SK-N-SH (cell line): Measurements from ENCODE around the gene FZR1. TPM values are rescaled to one million over a fixed set of nuclear protein-coding genes. Genes with fewer than 3 reads are reported as not detected.

Source experiments
- CTCF ChIA-PET: fragments of 300-600, 350-600 bp; formaldehyde crosslinking; extraction: SDS; loops from one replicate; lab custom pipeline; 2021; lab: Yijun Ruan, JAX
- POLR2A ChIA-PET: fragments of 350-600 bp; sonication (Branson Sonifier 250); formaldehyde crosslinking; extraction: SDS; loops from one replicate; lab custom pipeline; 2020; ENCODE audit warnings: antibody characterized with exemption, inconsistent platforms; lab: Yijun Ruan, JAX
- DNase-seq: peaks from one replicate; pipeline ENCODE4 v3.0.0; 2012
- H2AFZ ChIP-seq: fragments of 200-600 bp; sonication (generic); 2 replicates; pipeline ENCODE4 v1.8.1; 2016; ENCODE audit warnings: antibody characterized with exemption, mild to moderate bottlenecking, low read depth
- H3F3A ChIP-seq: fragments of 200-600 bp; sonication (generic); replicated peaks from 2 replicates; pipeline ENCODE3; 2016; ENCODE audit warnings: antibody characterized with exemption, mild to moderate bottlenecking; ENCODE audit not compliant: insufficient read depth
- H3K27ac ChIP-seq, 2 experiments: fragments of 200-500 bp in 1 of 2; fragments of 200-600 bp in 1 of 2; sonication (Bioruptor generic) in 1 of 2; sonication (generic), shearing (Covaris generic) in 1 of 2; 2 replicates each; pipeline versions ENCODE4 v1.5.1 to v1.6.1; 2014 to 2016; ENCODE audit warnings: low read depth in 2 of 2, inconsistent platforms in 1 of 2, low read length in 1 of 2, mild to moderate bottlenecking in 1 of 2, mixed read lengths in 1 of 2
- H3K27me3 ChIP-seq: fragments of 200-600 bp; sonication (generic), shearing (Covaris generic); 2 replicates; pipeline ENCODE4 v1.6.1; 2016; ENCODE audit warnings: mixed run types; ENCODE audit not compliant: insufficient read depth
- H3K36me3 ChIP-seq, 2 experiments: fragments of 200-500 bp in 1 of 2; fragments of 200-600 bp in 1 of 2; sonication (Bioruptor generic) in 1 of 2; sonication (generic) in 1 of 2; replicated peaks in 1 of 2; 2 replicates each; pipeline versions ENCODE3 to v1.5.1; 2014 to 2016; ENCODE audit warnings: low read length in 1 of 2, mild to moderate bottlenecking in 1 of 2; ENCODE audit not compliant: insufficient read depth in 2 of 2, control insufficient read depth in 1 of 2
- H3K4me1 ChIP-seq, 2 experiments: fragments of 200-500 bp in 1 of 2; fragments of 200-600 bp in 1 of 2; sonication (Bioruptor generic) in 1 of 2; sonication (generic), shearing (Covaris generic) in 1 of 2; 2 replicates each; pipeline versions ENCODE4 v1.5.1 to v1.6.1; 2014 to 2016; ENCODE audit warnings: low read depth in 1 of 2, low read length in 1 of 2, mixed run types in 1 of 2; ENCODE audit not compliant: insufficient read depth in 2 of 2, control insufficient read depth in 1 of 2
- H3K4me2 ChIP-seq: fragments of 200-600 bp; sonication (generic), shearing (Covaris generic); 2 replicates; pipeline ENCODE4 v1.6.1; 2017; ENCODE audit warnings: mixed run types
- H3K4me3 ChIP-seq, 2 experiments: fragments of 200-500 bp in 1 of 2; fragments of 200-600 bp in 1 of 2; sonication (Bioruptor generic) in 1 of 2; sonication (generic), shearing (Covaris generic) in 1 of 2; 2 replicates each; pipeline versions ENCODE4 v1.5.1 to v1.8.1; 2014 to 2016; ENCODE audit warnings: low read depth in 2 of 2, inconsistent platforms in 1 of 2, low read length in 1 of 2, mild to moderate bottlenecking in 1 of 2, mixed read lengths in 1 of 2, moderate library complexity in 1 of 2
- H3K79me2 ChIP-seq: fragments of 200-600 bp; sonication (generic); 2 replicates; pipeline ENCODE4 v1.8.1; 2017; ENCODE audit warnings: mild to moderate bottlenecking; ENCODE audit not compliant: insufficient read depth
- H3K9ac ChIP-seq: fragments of 200-600 bp; sonication (generic); 2 replicates; pipeline ENCODE4 v1.6.1; 2017; ENCODE audit warnings: mixed run types
- H3K9me2 ChIP-seq: fragments of 200-600 bp; sonication (generic); 2 replicates; pipeline ENCODE4 v1.6.1; 2017; ENCODE audit warnings: mixed run types
- H3K9me3 ChIP-seq: fragments of 200-600 bp; sonication (generic); 2 replicates; pipeline ENCODE4 v1.6.1; 2017; ENCODE audit warnings: mixed run types, mild to moderate bottlenecking, moderate library complexity
- H4K20me1 ChIP-seq: fragments of 200-600 bp; sonication (generic); 2 replicates; pipeline ENCODE4 v1.6.1; 2017; ENCODE audit warnings: mild to moderate bottlenecking, mixed run types; ENCODE audit not compliant: insufficient read depth
- CHD2 ChIP-seq: fragments of 150-350 bp; IDR thresholded peaks from 2 replicates; pipeline ENCODE4 v1.6.1; 2018; ENCODE audit warnings: low read length; ENCODE audit not compliant: partially characterized antibody
- CTCF ChIP-seq: fragments of 200-600 bp; sonication (generic); IDR thresholded peaks from 2 replicates; pipeline ENCODE4 v1.6.1; 2017; ENCODE audit warnings: antibody characterized with exemption, mild to moderate bottlenecking, moderate library complexity
- ELF1 ChIP-seq: IDR thresholded peaks from 2 replicates; pipeline ENCODE4 v1.4.0; 2012
- EP300 ChIP-seq, 2 experiments: IDR thresholded peaks; 2 replicates each; pipeline versions ENCODE4 v1.4.0 to v1.6.1; 2012; ENCODE audit warnings: borderline replicate concordance in 1 of 2, low read depth in 1 of 2, low read length in 1 of 2
- FOXJ3 ChIP-seq: sonication (generic); formaldehyde crosslinking; IDR thresholded peaks from 2 replicates; pipeline ENCODE4 v1.5.1; 2020; ENCODE audit warnings: mild to moderate bottlenecking, missing genetic modification reagents
- GATA2 ChIP-seq: sonication (generic); formaldehyde crosslinking; IDR thresholded peaks from 2 replicates; pipeline ENCODE4 v1.5.0; 2020; ENCODE audit warnings: mild to moderate bottlenecking, missing genetic modification reagents
- MEF2A ChIP-seq: IDR thresholded peaks from 2 replicates; pipeline ENCODE4 v1.4.0; 2012; ENCODE audit warnings: low read depth, borderline replicate concordance
- REST ChIP-seq: IDR thresholded peaks from 2 replicates; pipeline ENCODE4 v1.6.1; 2012; ENCODE audit warnings: mild to moderate bottlenecking, low read depth, low read length, moderate library complexity
- RFX5 ChIP-seq: IDR thresholded peaks from 2 replicates; pipeline ENCODE4 v1.6.1; 2012; ENCODE audit warnings: mild to moderate bottlenecking, improper control_type of control experiment, low read length
- SIN3A ChIP-seq: IDR thresholded peaks from 2 replicates; pipeline ENCODE4 v1.6.1; 2012; ENCODE audit warnings: low read depth, mild to moderate bottlenecking, low read length, moderate library complexity, borderline replicate concordance
- TCF12 ChIP-seq: IDR thresholded peaks from 2 replicates; pipeline ENCODE4 v1.4.0; 2012
- YY1 ChIP-seq: IDR thresholded peaks from 2 replicates; pipeline ENCODE4 v1.4.0; 2012; ENCODE audit warnings: low read depth, mild to moderate bottlenecking
- ZBTB33 ChIP-seq: IDR thresholded peaks from 2 replicates; pipeline ENCODE4 v1.4.0; 2012; ENCODE audit warnings: low read depth, borderline replicate concordance
- WGBS: methylation state at CpG from one replicate; pipeline ENCODE4 v1.1.6; 2017; ENCODE audit warnings: low lambda C conversion rate; 5-methylcytosine and 5-hydroxymethylcytosine counted together
- polyA plus RNA-seq, 3 experiments: library from polyadenylated mRNA; depleted of rRNA; stranded (reverse); fragments of >200 nt; gene quantifications; 2 replicates each; pipeline ENCODE4 v1.2.3, GENCODE V29; 2012

The FZR1 gene
- polyA plus RNA-seq, 1 of the 3 experiments (the other 2 are of a cell fraction), result 36.3 TPM

- DNase-seq, result no peak
- CTCF ChIA-PET, result interaction anchor here (0.9 to 6.0 kb wide), 6 partner anchors 9 to 44 kb away, joined by 3 to 73 read pairs (median 4); partner anchors contain the start of genes MFSD12 and TEKTIP1
- no peak overlapping the region for H3K9ac ChIP-seq
- H3K27ac ChIP-seq, result no peak overlapping the region
- no peak overlapping the region for H2AFZ ChIP-seq
- WGBS, result 96% methylated on average over 8 of the region's 36 CpGs
- H4K20me1 ChIP-seq, result 0 out of 2 replicates have a peak, but pooled peaks cover 7% of the 10 kb centered on the region
- no peak overlapping the region for H3K4me2 ChIP-seq
- H3F3A ChIP-seq, result peaks cover 7% of the 10 kb centered on the region
- peaks cover 0 to 30% of the 10 kb centered on the region in 2 experiments for H3K36me3 ChIP-seq
- no peaks in the 10 kb centered on the region for H3K27me3 ChIP-seq
- H3K9me3 ChIP-seq, result no peaks in the 10 kb centered on the region
- TF ChIP-seq MEF2A (no peak), RFX5 (no peak), ZBTB33 (no peak), TCF12 (no peak), EP300 (IDR thresholded peaks at IDR 0.05; ENCODE audit: borderline replicate concordance in 1 of 2, low read depth in 1 of 2, low read length in 1 of 2) (no peak), FOXJ3 (no peak), CTCF (no peak), YY1 (no peak)
- no peak overlapping the region for H3K4me3 ChIP-seq
- H3K9me2 ChIP-seq, result no peaks in the 10 kb centered on the region
- H3K79me2 ChIP-seq, result peaks cover 19% of the 10 kb centered on the region; the same call in 1 of the 2 replicates
- POLR2A ChIA-PET, result no interaction called here
- H3K4me1 ChIP-seq, result no peaks in the 10 kb centered on the region; a peak in 1 of 4 replicates
Observed at GRCh38 chr19:3547767-3548282, 41.7 kb downstream of the FZR1 start.

GRCh38 chr19:3548606-3549005 is 42.5 kb downstream of the FZR1 start:
- H3K4me2 ChIP-seq, result no peak overlapping the region
- H3K79me2 ChIP-seq, result peaks cover 26% of the 10 kb centered on the region; the same call in 1 of the 2 replicates
- ChIA-PET POLR2A (interaction anchor here (0.7 kb wide), 1 partner anchor 220 kb away, joined by 4 read pairs; no protein-coding TSS in a partner anchor), CTCF (interaction anchor here (0.9 to 6.0 kb wide), 5 partner anchors 8 to 244 kb away, joined by 3 to 73 read pairs (median 4); partner anchors contain the start of gene MFSD12)
- 96% methylated on average over 11 of the region's 14 CpGs for WGBS
- H2AFZ ChIP-seq, result no peak overlapping the region
- H3K9ac ChIP-seq, result no peak overlapping the region
- H3K36me3 ChIP-seq, result peaks cover 0 to 30% of the 10 kb centered on the region in 2 experiments
- peaks cover 0 to 3% of the 10 kb centered on the region in 2 experiments; a peak in 1 of 4 replicates for H3K4me1 ChIP-seq
- H3K27ac ChIP-seq, result no peak overlapping the region; a peak in 1 of 4 replicates
- H3K4me3 ChIP-seq, result no peak overlapping the region
- H4K20me1 ChIP-seq, result 0 out of 2 replicates have a peak, but pooled peaks cover 7% of the 10 kb centered on the region
- DNase-seq, result no peak
- no peaks in the 10 kb centered on the region for H3K27me3 ChIP-seq
- peaks cover 7% of the 10 kb centered on the region for H3F3A ChIP-seq
- H3K9me2 ChIP-seq, result no peaks in the 10 kb centered on the region
- no peaks in the 10 kb centered on the region for H3K9me3 ChIP-seq
- TF ChIP-seq YY1 (no peak), REST (no peak), ELF1 (no peak), CTCF (no peak), ZBTB33 (no peak), CHD2 (no peak), GATA2 (no peak), MEF2A (no peak), SIN3A (no peak)
